ENCODE results near the gene ZBTB39.

The ZBTB39 gene

DNA sequence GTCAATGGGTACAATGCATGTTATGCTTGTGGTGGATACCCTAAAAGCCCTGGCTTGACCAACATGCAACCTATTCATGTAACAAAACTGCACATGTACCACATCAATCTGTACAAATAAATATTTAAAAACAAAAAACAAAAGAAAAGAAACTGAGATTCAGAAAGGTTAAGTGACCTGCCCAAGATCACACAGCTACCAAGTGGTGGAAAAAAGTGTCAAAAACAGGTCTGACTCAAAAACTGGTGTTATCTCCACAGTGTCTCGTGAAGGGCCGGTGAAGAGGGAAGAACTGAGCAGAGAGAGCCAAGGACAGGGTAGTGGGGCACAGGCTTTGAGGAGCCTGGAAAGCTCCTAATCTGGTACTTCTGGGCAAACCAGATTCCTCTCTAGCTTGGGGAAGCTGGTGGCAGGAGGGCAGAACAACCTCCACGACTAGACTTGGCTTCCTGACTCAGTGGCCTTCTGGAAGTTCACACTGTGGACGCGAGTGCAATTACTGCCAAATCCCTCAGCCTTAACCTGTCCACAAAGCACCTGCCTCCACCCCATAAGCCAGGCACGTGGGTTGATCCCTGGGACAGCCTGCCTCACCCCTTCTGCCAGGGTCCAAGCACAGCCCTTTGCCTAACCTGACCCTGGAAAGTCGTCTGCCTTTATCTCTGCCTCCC lies 15.6 kb downstream of the ZBTB39 start:
- TF ChIP-seq, protein P1, sequence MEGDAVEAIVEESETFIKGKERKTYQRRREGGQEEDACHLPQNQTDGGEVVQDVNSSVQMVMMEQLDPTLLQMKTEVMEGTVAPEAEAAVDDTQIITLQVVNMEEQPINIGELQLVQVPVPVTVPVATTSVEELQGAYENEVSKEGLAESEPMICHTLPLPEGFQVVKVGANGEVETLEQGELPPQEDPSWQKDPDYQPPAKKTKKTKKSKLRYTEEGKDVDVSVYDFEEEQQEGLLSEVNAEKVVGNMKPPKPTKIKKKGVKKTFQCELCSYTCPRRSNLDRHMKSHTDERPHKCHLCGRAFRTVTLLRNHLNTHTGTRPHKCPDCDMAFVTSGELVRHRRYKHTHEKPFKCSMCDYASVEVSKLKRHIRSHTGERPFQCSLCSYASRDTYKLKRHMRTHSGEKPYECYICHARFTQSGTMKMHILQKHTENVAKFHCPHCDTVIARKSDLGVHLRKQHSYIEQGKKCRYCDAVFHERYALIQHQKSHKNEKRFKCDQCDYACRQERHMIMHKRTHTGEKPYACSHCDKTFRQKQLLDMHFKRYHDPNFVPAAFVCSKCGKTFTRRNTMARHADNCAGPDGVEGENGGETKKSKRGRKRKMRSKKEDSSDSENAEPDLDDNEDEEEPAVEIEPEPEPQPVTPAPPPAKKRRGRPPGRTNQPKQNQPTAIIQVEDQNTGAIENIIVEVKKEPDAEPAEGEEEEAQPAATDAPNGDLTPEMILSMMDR (IDR thresholded peaks at IDR 0.05; ENCODE audit: borderline replicate concordance, control extremely low read depth, extremely low read depth, insufficient read depth, missing control alignments): no peak
- DNase-seq (ENCODE audit: low spot score): peak; percentile 11
- in situ Hi-C loops (cut with MboI; ENCODE audit: low sequenced_read_pairs, unreplicated experiment): loop anchor here (25.0 kb wide), 1 partner anchor 153 kb away; no protein-coding TSS in a partner anchor

DNA sequence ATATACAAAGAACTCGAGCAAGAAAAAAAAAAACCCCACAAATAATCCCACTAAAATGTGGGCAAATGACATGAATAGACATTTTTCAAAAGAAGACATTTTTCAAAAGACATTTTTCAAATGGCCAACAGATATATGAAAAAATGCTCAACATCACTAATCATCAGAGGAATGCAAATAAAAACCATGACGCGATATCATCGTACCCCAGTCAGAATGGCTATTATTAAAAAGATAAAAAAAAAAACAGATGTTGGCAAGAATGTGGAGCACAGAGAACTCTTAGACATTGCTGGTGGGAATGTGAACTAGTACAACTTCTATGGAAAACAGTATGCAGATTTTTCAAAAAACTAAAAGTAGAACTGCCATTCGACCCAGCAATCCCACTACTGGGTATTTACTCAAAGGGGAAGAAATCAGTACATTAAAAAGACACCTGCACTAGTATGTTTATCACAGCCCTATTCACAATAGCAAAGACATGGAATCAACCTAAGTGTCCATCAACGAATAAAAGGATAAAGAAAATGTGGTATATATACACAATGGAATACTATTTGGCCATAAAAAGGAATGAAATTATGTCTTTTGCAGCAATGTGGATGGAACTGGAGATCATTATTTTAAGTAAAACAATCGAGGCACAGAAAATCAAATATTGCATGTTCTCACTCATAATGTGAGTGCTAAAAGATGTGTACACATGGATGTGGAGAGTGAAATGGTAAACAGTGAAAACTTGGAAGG lies 16.3 kb downstream of the ZBTB39 start:
- TF ChIP-seq, protein P1 (IDR thresholded peaks at IDR 0.05; ENCODE audit: borderline replicate concordance, control extremely low read depth, extremely low read depth, insufficient read depth, missing control alignments): no peak
- in situ Hi-C loops (cut with MboI; ENCODE audit: low sequenced_read_pairs, unreplicated experiment): loop anchor here (25.0 kb wide), 1 partner anchor 153 kb away; no protein-coding TSS in a partner anchor
- no peak for DNase-seq (ENCODE audit: low spot score)

DNA sequence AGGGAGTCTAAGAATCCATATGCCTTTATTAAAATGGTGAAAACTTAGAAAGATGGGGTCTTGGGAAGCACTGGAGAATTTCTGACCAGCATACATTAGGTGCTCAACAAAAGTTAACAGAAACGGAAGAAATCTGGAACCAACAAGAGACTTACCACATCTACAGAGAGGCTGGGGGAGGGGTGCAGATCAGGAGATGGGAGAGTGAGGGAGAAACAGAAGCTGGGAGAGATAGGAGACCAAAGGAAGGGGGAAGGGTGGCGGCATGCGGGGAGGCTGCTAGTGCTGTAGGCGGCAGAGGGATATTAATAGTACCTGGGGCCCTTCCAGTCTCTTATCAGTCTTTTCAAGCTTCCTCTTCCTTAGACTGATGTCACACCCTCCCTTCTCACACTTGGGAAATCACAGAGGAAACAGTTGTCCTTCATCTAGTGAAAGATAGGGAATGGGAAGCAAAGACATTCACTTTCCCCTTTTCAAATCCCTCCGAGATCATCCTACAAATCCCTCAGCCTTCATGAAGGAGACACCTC lies 18.1 kb downstream of the ZBTB39 start:
- TF ChIP-seq, protein P1 (IDR thresholded peaks at IDR 0.05; ENCODE audit: borderline replicate concordance, control extremely low read depth, extremely low read depth, insufficient read depth, missing control alignments): no peak
- in situ Hi-C loops (cut with MboI; ENCODE audit: low sequenced_read_pairs, unreplicated experiment): loop anchor here (25.0 kb wide), 1 partner anchor 151 kb away; no protein-coding TSS in a partner anchor
- peak; percentile 18 for DNase-seq (ENCODE audit: low spot score)

DNA sequence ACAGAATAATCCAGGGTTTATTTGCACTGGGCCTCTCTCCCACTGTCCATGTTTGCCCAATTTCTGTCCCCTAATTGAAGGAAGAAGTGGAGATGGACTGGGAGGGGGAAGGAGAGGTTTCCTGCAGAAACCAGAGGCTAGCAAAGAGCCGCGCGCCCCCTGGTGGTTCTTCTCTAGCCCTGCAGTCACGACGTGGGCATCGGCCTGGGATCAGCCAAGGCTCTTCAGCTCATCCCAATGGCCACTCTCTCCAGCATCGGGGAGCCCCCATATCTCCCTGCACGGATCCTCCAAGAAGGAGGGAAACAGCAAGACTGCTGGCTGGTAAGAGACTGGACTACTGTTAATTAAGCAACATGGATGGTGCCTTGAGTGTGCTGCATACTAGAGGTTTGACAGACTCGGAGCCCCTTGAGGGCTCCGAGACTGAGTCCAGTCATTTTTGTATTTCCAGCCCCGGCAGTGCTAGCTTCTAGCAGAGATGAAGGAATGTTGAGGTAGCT lies 18.7 kb downstream of the ZBTB39 start:
- TF ChIP-seq, protein P1 (IDR thresholded peaks at IDR 0.05; ENCODE audit: borderline replicate concordance, control extremely low read depth, extremely low read depth, insufficient read depth, missing control alignments): peak; percentile 80
- in situ Hi-C loops (cut with MboI; ENCODE audit: low sequenced_read_pairs, unreplicated experiment): loop anchor here (25.0 kb wide), 1 partner anchor 150 kb away; no protein-coding TSS in a partner anchor
- peak; percentile 79 for DNase-seq (ENCODE audit: low spot score)

DNA sequence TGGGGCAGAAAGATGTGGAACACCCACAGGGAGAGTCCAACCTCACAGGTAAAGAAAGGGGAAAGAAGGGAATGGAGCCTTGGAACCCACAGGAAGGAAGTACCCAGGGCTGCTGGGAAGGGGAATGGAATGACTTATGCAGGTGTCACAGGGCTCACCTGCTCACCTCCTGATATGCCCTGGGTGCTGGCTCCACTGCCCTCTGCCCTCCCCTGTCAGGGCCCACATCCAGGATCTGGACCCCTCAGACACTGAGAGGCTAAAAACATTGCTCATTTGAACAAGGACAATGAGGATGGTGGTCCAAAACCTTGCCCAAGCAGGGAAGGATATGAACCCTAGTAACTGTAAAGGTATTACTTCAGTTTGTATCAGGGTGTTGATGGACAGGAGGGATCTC lies 19.3 kb downstream of the ZBTB39 start:
- in situ Hi-C loops (cut with MboI; ENCODE audit: low sequenced_read_pairs, unreplicated experiment): loop anchor here (25.0 kb wide), 1 partner anchor 150 kb away; no protein-coding TSS in a partner anchor

DNA sequence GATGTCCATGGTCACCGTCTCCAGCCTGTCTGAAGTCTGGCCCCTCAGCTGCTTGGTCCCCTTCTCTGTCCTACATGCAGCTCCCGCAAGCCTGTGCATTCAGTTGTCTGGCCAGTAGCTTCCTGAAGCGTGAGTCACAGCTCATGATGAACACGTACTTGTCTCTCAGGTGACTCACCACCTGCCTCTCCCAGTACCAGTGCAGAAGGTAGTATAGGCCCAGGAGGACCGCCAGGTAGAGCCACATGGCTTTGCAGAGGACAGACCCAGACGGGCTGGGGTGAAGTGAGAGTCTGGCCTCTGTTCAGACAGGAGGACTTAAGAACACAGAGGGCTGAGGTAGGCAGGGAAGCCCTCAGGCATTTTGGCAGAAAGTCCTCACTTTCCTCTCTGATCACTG lies 20.6 kb downstream of the ZBTB39 start:
- DNase-seq (ENCODE audit: low spot score): peak; percentile 1
- in situ Hi-C loops (cut with MboI; ENCODE audit: low sequenced_read_pairs, unreplicated experiment): loop anchor here (25.0 kb wide), 1 partner anchor 148 kb away; no protein-coding TSS in a partner anchor

More for the DNA sequence above, 19.3 kb downstream of the ZBTB39 start:
- TF ChIP-seq, protein P1 (IDR thresholded peaks at IDR 0.05; ENCODE audit: borderline replicate concordance, control extremely low read depth, extremely low read depth, insufficient read depth, missing control alignments): no peak
- no peak for DNase-seq (ENCODE audit: low spot score)
